GM15510 (cell line): ENCODE results near the gene KIF3A.

Source experiments
- POLR2A ChIP-seq: IDR thresholded peaks from 3 replicates; pipeline ENCODE4 v1.6.1; 2011; ENCODE audit warnings: borderline replicate concordance; ENCODE audit not compliant: insufficient read length; ENCODE audit errors: extremely low read depth

The KIF3A gene

GRCh38 chr5:132774896-132775295, 37.5 kb upstream of the KIF3A start:
- no peak for TF ChIP-seq POLR2A

GRCh38 chr5:132774406-132774805, 37.1 kb upstream of the KIF3A start:
- no peak for TF ChIP-seq POLR2A

- TF ChIP-seq POLR2A = no peak
Measured at GRCh38 chr5:132773601-132774355, 36.4 kb upstream of the KIF3A start.

- TF ChIP-seq POLR2A = no peak
Measured at GRCh38 chr5:132773114-132773513, 35.8 kb upstream of the KIF3A start.

GRCh38 chr5:132772291-132773070, 35.1 kb upstream of the KIF3A start:
- no peak for TF ChIP-seq POLR2A

- no peak for TF ChIP-seq POLR2A
Measured at GRCh38 chr5:132771503-132771998, 34.2 kb upstream of the KIF3A start.

- TF ChIP-seq POLR2A = no peak
Measured at GRCh38 chr5:132770476-132771159, 33.3 kb upstream of the KIF3A start.

- no peak for TF ChIP-seq POLR2A
Measured at GRCh38 chr5:132768485-132768868, 31.1 kb upstream of the KIF3A start.

GRCh38 chr5:132767150-132767549, 29.8 kb upstream of the KIF3A start:
- TF ChIP-seq POLR2A = no peak

GRCh38 chr5:132766806-132767055, 29.4 kb upstream of the KIF3A start:
- TF ChIP-seq POLR2A = no peak

- no peak for TF ChIP-seq POLR2A
Measured at GRCh38 chr5:132766020-132766805, 28.9 kb upstream of the KIF3A start.

- TF ChIP-seq POLR2A = no peak
Measured at GRCh38 chr5:132765311-132766019, 28.1 kb upstream of the KIF3A start.

- no peak for TF ChIP-seq POLR2A
Measured at GRCh38 chr5:132764671-132765238, 27.4 kb upstream of the KIF3A start.

- no peak for TF ChIP-seq POLR2A
Measured at GRCh38 chr5:132764051-132764450, 26.7 kb upstream of the KIF3A start.

GRCh38 chr5:132763181-132764036, 26.1 kb upstream of the KIF3A start:
- TF ChIP-seq POLR2A = no peak
